GM19452 (cell line): ENCODE data around the gene MYO1E.

Experiments used
- ATAC-seq: cut with Tn5 transposase; IDR thresholded peaks from one replicate; pipeline ENCODE4 v1.9.1; 2021; ENCODE audit not compliant: unreplicated experiment

MYO1E gene

DNA sequence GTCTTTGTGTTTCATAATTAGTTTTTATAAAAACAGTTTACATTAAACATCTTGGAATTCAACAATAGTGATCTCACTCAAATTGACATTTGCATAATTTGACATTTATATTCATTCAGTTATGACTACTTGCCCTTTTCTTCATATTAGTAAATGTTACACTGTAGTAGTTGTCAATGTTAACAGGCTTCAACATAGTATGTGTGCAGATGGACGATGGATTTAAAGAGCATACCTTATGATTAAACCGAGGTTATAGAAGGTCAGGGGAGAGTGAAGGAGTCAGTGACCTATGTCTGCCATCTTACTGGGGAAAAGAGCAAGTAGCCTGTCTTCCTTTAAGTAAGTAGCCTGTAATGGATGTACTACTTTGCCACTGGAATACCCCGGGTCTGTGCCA lies 276.2 kb downstream of the MYO1E start:
- ATAC-seq = no peak

DNA sequence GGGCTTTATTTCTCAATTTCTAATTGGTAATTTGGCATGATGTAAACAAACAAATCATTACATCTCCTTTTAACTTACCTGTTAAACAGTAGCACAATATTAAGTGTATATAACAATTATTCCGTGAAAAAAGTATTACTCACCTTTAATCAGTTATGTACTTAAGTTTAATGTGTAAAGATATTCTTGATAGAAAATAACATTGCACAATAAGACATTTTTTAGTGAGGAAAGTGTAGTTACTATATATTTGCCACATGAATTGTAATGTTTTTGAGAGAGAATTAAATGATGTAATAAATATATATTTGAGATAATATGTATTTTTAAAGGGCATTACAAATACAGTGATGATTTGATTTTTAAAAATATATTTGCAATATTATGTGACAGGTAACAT lies 278.6 kb downstream of the MYO1E start:
- no peak for ATAC-seq

DNA sequence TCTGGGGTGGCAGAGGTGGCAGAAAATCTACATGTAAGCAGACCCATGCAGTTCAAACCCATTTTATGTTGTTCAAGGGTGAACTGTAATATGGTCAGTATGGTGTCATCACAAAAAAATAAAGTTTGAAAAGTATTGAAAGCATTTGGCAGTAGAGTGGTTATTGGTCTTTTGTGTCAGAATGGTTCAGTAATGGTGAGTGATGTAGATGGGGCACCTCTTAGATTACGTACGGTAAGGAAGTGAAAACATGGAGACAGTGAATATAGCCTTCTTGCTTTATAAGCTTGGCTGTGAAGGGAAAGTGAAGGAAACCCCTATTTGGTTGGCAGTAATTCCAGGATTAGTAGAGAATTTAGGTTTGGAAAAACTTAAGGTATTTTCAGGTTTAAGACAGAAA lies 284.9 kb downstream of the MYO1E start:
- no peak for ATAC-seq
